AG04450 (cell line): ENCODE results near the gene PTP4A1. TPM values are rescaled to one million over a fixed set of nuclear protein-coding genes. Genes with fewer than 3 reads are reported as not detected.
"Not testable (repeated sequence)": the region's sequence is repeated elsewhere in the genome, so short reads cannot be mapped to it uniquely, and the experiment has no call there.

Experiments used
- CTCF ChIA-PET: fragments of 300-600, 350-600 bp; formaldehyde crosslinking; extraction: SDS; loops from one replicate; lab custom pipeline; 2022; ENCODE audit warnings: antibody characterized with exemption, inconsistent platforms; lab: Charles Lee
- POLR2A ChIA-PET: fragments of 350-600 bp; formaldehyde crosslinking; extraction: SDS; loops from one replicate; lab custom pipeline; 2021; ENCODE audit warnings: antibody characterized with exemption, inconsistent platforms; lab: Yijun Ruan, JAX
- DNase-seq: peaks from one replicate; pipeline ENCODE4 v3.0.0-alpha.2; 2011; ENCODE audit warnings: low read depth, low spot score
- H3K27ac ChIP-seq: one replicate; pipeline ENCODE4 v1.5.1; 2012; ENCODE audit warnings: low read depth, low read length, control low read depth
- H3K27me3 ChIP-seq: one replicate; pipeline ENCODE4 v1.6.0; 2012; ENCODE audit warnings: low read length; ENCODE audit not compliant: control insufficient read depth, insufficient read depth
- H3K4me3 ChIP-seq: 2 replicates; pipeline ENCODE4 v1.5.1; 2011; ENCODE audit warnings: mild to moderate bottlenecking, low read depth, low read length, control low read depth
- H3K9me3 ChIP-seq: 2 replicates; pipeline ENCODE4 v1.5.1; 2012; ENCODE audit warnings: low read length; ENCODE audit not compliant: control insufficient read depth, insufficient read depth
- CTCF ChIP-seq: IDR thresholded peaks from 2 replicates; pipeline ENCODE4 v1.5.1; 2011; ENCODE audit warnings: low read depth, low read length, control low read depth, inconsistent platforms
- polyA plus RNA-seq: library from polyadenylated mRNA; depleted of rRNA; stranded (reverse); fragments of >200 nt; gene quantifications from 2 replicates; pipeline ENCODE4 v1.2.3, GENCODE V29; 2011

PTP4A1 gene
- polyA plus RNA-seq, 1 experiment: 34.3 TPM

- no peak for TF ChIP-seq CTCF
- CTCF ChIA-PET: interaction anchor here (1.0 to 2.1 kb wide), 4 partner anchors 9 to 231 kb away, joined by 3 to 8 read pairs (median 5); no protein-coding TSS in a partner anchor
These were observed 11.8 kb downstream of the PTP4A1 start for GRCh38 chr6:63584125-63584514.

GRCh38 chr6:63584566-63584965, 12.3 kb downstream of the PTP4A1 start:
- H3K27me3 ChIP-seq: no peaks in the 10 kb centered on the region
- ChIA-PET CTCF (interaction anchor here (0.6 to 2.1 kb wide), 4 partner anchors 10 to 1757 kb away, joined by 3 to 8 read pairs (median 4); no protein-coding TSS in a partner anchor), POLR2A (interaction anchor here (0.8 kb wide), 1 partner anchor 11 kb away, joined by 3 read pairs; no protein-coding TSS in a partner anchor)
- H3K9me3 ChIP-seq: no peaks in the 10 kb centered on the region
- no peak for TF ChIP-seq CTCF
- H3K27ac ChIP-seq: no peak overlapping the region
- no peak for DNase-seq
- no peak overlapping the region for H3K4me3 ChIP-seq

More at GRCh38 chr6:63584125-63584514, 11.8 kb downstream of the PTP4A1 start:
- no peak for DNase-seq
- Histone ChIP-seq H3K27me3 (no peaks in the 10 kb centered on the region), H3K4me3 (no peak overlapping the region), H3K9me3 (no peaks in the 10 kb centered on the region), H3K27ac (no peak overlapping the region)
- POLR2A ChIA-PET: interaction anchor here (0.8 kb wide), 1 partner anchor 10 kb away, joined by 3 read pairs; no protein-coding TSS in a partner anchor

- POLR2A ChIA-PET: interaction anchor here (0.6 kb wide), 1 partner anchor 73 kb away, joined by 3 read pairs; no protein-coding TSS in a partner anchor
These were observed 13.4 kb downstream of the PTP4A1 start for GRCh38 chr6:63585652-63586051.

GRCh38 chr6:63589952-63590411, 17.7 kb downstream of the PTP4A1 start:
- ChIA-PET POLR2A (no interaction called here), CTCF (no interaction called here)
- peaks cover 3% of the 10 kb centered on the region for H3K27me3 ChIP-seq
- no peak overlapping the region for H3K27ac ChIP-seq
- TF ChIP-seq CTCF: no peak
- no peaks in the 10 kb centered on the region for H3K9me3 ChIP-seq
- H3K4me3 ChIP-seq: no peak overlapping the region
- DNase-seq: no peak

More at GRCh38 chr6:63585652-63586051, 13.4 kb downstream of the PTP4A1 start:
- DNase-seq, H3K9me3 ChIP-seq, H3K4me3 ChIP-seq, CTCF ChIA-PET, H3K27ac ChIP-seq, H3K27me3 ChIP-seq: not testable (repeated sequence)

- TF ChIP-seq CTCF: no peak
- Histone ChIP-seq H3K9me3 (no peaks in the 10 kb centered on the region), H3K27me3 (peaks cover 3% of the 10 kb centered on the region), H3K4me3 (no peak overlapping the region), H3K27ac (no peak overlapping the region)
- no peak for DNase-seq
- ChIA-PET CTCF (interaction anchor here (1.4 to 1.5 kb wide), 3 partner anchors 18 to 240 kb away, joined by 3 to 4 read pairs (median 3); no protein-coding TSS in a partner anchor), POLR2A (interaction anchor here (0.6 kb wide), 1 partner anchor 1408 kb away, joined by 3 read pairs; no protein-coding TSS in a partner anchor)
These were observed 20.6 kb downstream of the PTP4A1 start for GRCh38 chr6:63592886-63593285.
